Thyroid gland (tissue), 4 donors: ENCODE results near the gene ARL15.

Experiments used
- POLR2A ChIP-seq, 2 donors: fragments of 450-650 bp; IDR thresholded peaks; one replicate each; pipeline ENCODE4 v1.6.1; 2017; ENCODE audit warnings: antibody characterized with exemption in 2 of 2, mild to moderate bottlenecking in 2 of 2, moderate library complexity in 1 of 2
- TF ChIP-seq, protein P1 (sequence below), 6 experiments: fragments of 200-600 bp in 3 of 6; fragments of 450-650 bp in 3 of 6; sonication (generic) in 3 of 6; IDR thresholded peaks; one replicate each; pipeline ENCODE4 v1.5.1; 2016 to 2019; ENCODE audit warnings: antibody characterized with exemption in 6 of 6, mild to moderate bottlenecking in 2 of 6, inconsistent platforms in 1 of 6, moderate library complexity in 1 of 6

DNA sequence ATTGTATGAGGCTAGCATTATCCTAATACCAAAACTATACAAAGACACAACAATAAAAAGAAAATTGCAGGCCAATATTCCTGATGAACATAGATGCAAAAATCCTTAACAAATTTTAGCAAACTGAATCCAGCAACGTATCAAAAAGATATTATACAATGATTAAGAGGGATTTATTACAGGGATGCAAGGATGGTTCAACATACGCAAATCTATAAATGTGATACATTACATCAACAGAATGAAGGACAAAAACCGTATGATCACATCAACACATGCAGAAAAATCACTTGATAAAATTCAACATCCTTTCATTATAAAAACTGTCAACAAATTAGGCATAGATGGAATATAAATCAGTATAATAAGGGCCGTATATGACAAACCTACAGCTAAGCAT is 27.1 kb upstream of the ARL15 start:
- TF ChIP-seq, protein P1, sequence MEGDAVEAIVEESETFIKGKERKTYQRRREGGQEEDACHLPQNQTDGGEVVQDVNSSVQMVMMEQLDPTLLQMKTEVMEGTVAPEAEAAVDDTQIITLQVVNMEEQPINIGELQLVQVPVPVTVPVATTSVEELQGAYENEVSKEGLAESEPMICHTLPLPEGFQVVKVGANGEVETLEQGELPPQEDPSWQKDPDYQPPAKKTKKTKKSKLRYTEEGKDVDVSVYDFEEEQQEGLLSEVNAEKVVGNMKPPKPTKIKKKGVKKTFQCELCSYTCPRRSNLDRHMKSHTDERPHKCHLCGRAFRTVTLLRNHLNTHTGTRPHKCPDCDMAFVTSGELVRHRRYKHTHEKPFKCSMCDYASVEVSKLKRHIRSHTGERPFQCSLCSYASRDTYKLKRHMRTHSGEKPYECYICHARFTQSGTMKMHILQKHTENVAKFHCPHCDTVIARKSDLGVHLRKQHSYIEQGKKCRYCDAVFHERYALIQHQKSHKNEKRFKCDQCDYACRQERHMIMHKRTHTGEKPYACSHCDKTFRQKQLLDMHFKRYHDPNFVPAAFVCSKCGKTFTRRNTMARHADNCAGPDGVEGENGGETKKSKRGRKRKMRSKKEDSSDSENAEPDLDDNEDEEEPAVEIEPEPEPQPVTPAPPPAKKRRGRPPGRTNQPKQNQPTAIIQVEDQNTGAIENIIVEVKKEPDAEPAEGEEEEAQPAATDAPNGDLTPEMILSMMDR (IDR thresholded peaks at IDR 0.05): no peak
- TF ChIP-seq POLR2A (IDR thresholded peaks at IDR 0.05): no peak
